ENCODE results near the gene STOX2.
"Not testable (repeated sequence)": the region's sequence is repeated elsewhere in the genome, so short reads cannot be mapped to it uniquely, and the experiment has no call there.

The STOX2 gene

DNA sequence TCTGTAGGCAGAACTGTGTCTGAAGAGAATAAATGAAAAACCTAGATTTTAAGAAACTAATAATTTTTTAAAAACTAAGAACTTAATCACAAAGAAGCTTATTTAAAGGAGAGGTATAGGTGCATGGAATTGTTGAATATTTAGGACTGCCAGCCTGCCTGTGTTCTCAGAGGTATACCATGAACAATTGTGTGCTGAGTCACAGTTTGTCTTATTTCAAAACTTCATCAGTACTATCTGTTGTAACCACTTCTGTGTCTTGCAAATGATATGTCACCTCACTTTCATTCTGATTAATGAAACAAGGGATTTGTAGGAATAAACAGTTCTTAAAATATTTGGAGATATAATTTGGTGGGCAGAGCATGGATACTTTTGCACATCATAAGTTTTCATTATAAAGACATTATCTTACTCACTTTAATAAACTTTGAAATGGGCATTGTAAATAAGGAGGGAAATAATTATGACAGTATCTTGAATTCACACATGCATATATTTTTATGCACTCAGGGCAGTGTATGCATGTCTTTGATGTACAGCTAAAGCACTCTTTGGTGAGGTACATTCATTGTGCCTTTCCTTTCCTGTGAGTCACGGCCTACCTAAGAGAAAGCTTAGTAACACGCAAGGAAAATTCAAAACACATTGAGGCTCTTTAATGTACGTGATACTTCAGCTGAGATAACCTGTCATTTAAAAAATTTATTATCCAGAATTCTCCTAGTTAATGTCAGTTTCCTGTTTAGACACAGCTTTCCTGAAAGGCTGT, 31.7 kb downstream of the STOX2 start:
- DNase-seq (ENCODE audit: low spot score), result no peak

DNA sequence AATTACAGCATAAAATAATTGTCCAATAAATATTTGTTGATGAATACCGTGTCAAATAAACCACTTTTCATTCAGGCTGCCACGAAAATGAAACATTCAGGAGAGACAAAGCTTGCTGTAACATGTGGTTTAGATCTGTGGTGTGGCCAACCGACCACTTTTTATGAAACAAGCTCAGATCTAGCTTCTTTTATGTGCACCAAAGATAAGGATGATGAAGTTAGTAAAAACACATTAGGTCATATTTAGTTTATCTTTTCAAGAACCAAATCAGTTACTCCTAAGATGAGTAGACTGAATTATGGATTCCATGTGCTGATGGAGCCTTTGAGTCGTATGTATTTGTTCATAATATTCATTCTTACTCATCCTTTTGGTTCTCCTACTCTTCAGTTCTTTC, 35.8 kb downstream of the STOX2 start:
- no peak for DNase-seq (ENCODE audit: low spot score)

DNA sequence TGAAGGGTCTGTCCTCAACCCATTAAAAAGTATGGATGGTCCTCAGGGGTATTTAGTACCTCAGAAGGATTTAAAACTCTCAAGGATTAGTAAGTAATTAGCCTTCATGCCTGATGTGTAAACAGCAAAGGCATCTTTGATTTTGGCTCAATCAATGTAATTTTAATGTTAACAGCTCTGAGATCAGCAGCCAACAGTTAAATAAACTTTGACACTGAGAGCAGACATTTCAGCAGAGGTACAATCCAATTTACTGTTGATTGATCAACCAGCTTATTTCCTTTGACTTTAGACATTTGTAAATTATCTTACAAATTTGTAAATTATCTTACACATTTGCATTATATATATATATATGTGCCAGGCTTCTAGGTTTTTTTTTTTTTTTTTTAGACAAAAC, 36.9 kb downstream of the STOX2 start:
- DNase-seq (ENCODE audit: low spot score), result no peak

DNA sequence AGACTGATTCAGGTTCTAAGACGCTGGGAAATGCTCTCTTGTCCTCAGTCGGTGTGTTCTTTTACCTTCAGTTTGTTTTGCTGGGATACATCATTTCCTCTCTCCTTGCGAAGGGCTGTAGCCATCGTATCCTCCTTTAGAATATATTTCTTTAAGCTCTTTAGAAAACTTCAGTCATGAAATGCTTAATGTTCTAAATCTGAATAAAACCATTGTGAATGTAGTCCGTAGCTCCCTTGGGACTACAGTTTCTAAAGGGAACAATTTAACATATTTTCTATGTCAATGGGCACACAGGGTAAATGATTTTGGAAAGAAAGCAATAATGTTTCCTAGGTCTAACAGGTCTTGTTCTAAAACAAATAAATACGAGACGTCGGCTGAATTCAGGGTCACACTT, 40.6 kb downstream of the STOX2 start:
- DNase-seq (ENCODE audit: low spot score), result no peak

DNA sequence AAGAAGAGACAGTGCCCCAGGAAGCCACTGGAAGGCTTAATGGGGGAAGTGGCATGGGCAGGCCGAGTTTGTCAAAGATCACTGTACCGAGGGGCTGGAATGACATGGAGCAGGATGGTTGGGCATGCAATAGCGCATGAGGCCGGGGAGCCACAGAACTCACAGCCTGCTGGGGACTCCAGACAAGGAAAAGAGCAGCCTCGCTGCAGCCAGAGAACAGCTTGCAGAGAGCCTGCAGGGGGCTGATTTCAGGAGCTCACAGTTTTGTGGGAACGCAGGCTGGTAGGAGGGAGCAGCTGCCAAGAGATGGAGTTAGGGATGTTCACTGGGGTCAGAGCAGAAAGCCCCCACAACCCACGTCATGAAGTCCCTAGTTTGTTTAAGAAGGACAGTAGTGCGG, 45.4 kb downstream of the STOX2 start:
- DNase-seq (ENCODE audit: low spot score), result no peak

DNA sequence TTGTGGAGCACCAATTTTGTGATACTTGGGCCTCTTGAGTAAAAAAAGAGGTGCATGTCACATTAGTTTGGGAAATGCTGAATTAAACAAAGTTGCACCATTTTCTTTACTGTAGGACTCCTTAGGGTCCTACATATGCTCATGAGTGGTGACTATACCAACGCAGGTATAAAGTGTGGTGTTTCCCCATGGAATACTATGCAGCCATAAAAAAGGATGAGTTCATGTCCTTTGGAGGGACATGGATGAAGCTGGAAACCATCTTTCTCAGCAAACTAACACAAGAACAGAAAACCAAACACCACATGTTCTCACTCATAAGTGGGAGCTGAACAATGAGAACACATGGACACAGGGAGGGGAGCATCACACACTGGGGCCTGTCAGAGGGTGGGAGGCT, 47.5 kb downstream of the STOX2 start:
- not testable (repeated sequence) for DNase-seq (ENCODE audit: low spot score)

DNA sequence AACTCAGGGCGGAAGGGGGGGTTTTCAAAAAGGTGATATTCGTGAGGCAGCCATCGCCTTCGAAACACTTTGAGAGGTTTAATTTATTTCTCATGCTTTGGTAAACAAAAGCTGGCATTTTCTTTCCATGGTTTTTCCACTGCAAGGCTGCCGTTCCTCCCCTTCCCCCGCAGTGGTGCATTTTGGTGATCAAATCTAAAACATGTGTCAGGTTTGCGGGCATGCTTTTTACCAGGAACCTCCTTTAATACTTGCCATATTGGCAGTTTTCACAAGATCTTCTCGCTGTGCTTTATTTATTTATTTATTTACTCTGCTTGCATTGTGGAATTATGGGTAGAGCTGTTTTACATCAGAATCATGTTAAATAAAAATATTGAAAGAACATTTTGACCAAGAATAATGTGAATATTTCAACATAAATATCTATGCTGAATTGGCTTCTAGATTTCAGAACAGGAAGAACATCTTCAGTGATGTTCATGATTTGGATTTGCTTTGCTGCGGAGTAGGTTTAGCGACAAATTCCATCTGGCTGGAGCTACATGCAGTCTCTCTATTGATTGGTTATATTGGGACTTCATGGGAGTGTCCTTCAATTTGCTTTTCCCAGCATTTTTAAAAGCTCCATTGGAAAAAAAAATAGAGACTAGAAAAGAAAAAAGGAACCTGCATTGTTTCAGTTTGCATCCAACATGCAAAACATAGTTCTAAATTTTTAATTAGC, 54.4 kb downstream of the STOX2 start:
- DNase-seq (ENCODE audit: low spot score), result no peak

DNA sequence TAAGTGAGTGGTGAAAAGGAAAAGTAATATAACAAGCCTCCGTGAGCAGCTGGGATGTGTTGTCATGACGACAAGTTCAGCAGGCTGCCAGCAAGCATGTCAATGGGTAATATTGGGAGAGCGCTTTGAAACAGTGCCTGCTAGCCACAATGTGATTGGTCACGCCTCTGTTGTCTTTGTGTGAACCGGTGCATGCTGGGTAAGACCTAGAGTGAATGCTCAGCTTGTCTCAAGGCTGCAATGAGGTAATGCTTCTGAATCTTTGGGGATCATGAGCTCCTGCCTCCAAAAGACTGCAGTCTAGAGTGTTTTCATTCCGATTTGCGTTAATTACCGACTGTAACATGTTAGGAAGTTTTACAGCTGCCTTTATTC, 54.9 kb downstream of the STOX2 start:
- peak; percentile 57 for DNase-seq (ENCODE audit: low spot score)

DNA sequence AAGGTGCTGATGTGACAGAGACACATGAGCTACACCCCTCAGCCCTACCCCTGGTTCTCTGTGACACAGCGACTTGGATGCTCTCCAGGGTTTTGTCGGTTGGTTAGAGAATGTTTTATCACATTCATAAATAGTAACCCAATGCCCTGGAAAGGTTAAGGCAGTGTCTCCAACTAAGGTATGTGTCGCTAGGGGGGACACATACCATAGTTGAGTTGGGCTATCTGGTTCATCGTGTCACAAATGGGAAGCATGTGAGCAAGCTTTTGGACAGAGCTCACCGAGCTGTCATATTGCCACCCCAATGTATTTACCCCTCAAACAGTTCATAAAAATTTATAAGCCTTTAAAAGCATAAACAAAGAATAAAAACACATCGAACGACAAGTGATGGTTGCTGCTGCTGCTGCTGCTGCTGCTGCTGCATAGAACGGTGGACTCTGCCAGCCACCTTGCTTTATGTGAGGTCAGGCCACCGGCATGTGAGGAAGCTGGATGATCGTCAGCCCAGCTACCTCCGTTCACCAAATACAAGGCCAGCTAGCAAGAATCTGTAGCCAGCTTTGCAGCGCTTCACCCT, 55.9 kb downstream of the STOX2 start:
- DNase-seq (ENCODE audit: low spot score), result no peak

DNA sequence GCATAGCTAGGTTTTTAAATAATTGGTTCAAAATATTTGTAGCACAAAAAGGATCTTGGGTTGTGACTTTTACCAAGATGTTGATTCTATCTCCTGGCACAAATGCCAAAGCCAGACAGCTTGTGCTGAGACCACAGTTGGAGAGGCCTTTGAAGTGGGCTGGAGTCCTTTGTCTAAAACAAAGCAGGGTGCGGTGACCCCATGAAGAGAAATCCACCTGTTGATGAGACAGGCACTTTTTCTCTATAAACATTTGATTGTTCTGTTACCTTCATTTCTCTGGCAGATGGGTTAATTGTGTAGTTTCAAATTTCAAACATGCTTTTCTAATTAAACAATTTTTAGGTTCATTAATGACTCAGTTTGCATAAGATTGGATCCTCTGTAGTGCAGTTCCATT, 56.7 kb downstream of the STOX2 start:
- no peak for DNase-seq (ENCODE audit: low spot score)

DNA sequence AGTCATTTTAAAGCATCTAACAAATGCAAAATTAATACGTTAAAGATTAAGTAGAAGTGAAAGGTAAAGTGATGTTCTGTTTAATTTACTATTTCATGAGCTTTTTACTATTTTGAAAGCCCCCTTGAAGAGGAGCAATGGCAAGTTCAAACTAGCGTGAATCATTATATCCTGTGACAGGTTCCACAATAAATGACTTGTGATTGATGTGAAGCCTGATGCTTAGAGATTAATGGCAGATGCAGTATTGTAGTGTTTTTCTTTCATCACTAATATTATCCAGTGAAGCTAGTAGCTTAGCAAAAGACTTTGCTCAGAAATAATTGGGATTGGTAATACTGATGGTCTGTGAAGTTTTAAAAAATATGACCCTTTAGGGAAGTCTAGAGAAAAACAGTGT, 57.3 kb downstream of the STOX2 start:
- no peak for DNase-seq (ENCODE audit: low spot score)

DNA sequence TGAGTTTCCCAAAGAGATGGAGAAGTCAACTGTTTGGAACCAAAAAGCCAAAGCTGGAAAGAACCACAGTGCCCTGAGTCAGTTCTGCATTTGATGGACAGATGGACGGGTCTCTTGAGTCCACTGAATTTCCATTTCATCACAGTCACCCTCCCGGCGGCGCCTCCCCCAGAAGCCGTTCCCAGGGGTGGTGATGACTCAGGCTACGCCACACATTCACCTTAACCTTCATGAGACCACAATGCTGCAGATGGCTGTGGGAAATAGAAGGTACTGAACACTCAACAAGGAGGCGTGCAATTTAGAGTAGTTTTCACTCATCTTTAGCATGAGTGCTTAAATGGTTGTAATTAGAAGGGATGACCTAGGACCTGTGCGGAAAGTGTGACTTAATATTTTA, 61.3 kb downstream of the STOX2 start:
- no peak for DNase-seq (ENCODE audit: low spot score)

DNA sequence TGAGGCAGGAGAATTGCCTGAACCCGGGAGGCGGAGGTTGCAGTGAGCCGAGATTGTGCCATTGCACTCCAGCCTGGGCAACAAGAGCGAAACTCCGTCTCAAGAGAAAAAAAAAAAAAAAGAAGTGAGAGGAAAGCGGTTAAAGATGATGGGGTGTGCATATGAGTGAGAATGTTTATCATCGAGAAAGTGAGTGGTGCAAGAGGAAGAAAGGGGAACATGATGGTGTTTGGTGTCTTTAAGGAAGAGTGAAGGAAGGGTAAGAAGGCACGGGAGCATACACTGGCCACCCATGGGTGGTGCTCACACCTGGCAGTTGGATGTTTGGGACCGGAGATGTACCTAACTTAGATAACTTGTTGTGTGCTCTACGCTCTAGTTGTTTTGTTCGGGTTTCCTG, 62.2 kb downstream of the STOX2 start:
- DNase-seq (ENCODE audit: low spot score), result no peak

DNA sequence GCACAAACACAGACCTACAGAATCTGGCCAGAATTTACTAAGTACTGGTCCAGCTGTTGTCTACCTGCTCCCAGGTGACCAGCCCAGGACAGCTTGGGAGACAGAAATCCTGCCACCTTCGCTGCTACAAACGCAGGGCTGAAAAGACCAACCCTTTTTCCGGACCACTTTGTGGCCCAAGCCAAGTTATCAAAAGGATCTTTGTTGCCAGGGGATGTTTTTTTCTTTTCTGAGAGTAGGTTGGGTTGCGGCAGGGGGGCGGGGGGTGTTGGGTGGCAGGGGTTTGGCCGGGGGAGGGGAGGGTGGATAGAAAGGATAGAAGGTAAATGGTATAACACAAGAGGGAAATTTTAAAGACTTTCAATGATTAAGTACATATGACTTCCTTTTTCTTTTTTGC, 63.4 kb downstream of the STOX2 start:
- DNase-seq (ENCODE audit: low spot score), result no peak

DNA sequence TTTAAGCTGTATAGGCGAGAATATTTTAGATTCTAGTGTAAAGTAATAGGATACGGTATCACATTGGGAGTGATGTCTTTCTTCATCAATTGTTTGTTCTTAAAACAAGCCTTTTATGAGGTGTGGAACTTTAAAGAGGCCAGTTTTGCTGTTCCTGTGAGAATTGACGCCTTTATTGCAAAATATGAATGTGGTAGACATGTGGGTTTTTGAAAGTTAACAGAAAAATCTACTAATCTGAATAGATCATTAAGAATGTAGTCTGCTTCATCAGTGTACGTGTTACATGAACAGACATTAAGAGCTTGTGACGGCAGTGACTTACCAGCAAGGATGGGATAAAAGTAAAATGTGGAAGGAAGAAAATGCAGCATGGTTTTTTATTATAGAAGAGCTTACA, 63.8 kb downstream of the STOX2 start:
- no peak for DNase-seq (ENCODE audit: low spot score)

DNA sequence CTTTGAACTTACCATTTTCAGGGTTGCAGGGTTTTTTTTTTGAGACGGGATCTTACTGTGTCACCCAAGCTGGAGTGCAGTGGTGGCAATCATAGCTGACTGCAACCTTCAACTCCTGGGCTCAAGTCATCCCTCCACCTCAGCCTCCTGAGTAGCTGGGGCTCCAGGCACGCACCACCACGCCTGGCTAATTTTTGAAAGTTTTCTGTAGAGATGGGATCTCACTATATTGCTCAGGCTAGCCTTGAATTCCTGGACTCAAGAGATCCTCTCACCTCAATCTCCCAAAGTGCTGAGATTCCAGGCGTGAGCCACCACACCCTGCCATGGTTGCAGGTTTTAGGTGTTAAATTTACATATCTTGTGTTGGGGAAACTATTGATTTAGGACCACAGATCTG, 64.5 kb downstream of the STOX2 start:
- no peak for DNase-seq (ENCODE audit: low spot score)

DNA sequence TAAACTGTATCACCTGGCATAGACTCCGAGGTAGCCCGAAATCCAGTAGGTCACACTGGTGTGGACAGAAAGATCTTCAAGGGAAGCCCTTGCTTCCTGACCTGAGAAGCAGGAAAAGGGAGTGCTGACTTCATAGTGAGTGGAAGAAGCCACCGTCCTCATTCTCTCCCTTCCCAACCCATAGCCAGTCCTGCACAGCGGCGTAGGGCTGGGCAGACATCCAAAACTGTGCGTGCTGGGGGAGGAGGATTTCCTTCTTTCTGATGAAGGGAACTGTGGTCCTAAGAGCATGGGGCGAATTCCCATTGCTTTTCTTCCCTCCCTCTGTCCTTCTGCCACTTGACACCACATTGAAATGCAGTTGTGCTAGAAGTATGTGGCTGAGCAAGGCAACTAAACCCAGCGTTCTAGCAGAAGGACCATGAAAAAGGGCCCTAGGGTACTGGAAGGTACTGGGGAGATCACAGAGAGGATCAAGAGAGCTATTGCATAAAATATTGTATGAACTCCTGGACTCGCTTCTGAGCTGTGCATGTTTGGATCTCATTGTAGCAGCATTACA, 66.9 kb downstream of the STOX2 start:
- no peak for DNase-seq (ENCODE audit: low spot score)

DNA sequence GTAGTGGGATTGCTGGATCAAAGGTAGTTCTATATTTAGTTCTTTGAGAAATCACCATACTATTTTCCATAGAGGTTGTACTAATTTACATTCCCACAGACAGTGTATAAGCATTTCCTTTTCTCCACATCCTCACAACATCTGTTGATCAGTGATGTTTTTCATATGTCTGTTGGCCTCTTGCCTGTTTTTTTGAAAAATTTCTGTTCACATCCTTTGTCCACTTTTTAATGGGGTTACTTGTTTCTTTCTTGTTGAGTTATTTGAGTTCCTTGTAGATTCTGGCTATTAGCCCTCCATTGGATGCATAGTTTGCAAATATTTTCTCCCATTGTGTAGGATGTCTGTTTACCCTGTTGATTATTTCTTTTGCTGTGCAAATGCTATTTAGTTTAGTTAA, 72.6 kb downstream of the STOX2 start:
- no peak for DNase-seq (ENCODE audit: low spot score)

DNA sequence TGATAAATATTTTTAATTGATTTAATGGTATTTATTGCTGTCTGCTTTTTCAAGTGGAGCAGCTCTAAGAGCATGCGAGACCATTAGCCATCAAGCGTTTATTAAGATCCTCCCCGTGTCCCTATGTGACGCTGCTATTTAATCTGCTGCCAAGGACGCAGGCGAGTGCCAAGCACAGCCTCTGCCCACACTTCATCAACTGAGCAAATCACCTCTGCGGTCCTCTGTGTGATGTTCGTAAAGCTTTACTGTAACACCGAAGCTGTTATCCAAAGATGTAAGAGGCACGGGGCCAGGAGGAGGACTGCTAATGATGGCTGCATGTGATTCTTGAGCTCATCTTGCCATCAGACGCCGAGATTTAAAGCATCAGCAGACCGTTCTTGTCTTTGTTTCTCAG, 79.5 kb downstream of the STOX2 start:
- no peak for DNase-seq (ENCODE audit: low spot score)

DNA sequence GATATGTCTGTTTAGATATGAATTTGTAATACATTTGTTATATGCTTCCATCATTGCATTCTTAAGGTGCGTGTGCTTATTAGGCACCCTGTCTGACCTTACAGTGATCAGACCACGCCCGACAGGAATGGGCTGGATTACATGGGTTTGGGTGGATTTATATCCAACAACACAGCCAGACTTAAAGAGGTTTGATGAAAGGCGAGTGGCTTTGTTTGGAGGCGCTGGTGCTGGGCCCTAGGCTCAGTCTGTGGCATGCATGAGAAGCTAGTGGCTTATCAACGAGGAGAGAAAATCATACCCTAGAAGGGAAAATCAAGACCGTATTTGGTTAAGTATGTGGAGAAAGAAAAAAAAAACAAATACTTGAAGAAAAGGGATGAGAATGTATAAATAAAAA, 80.7 kb downstream of the STOX2 start:
- no peak for DNase-seq (ENCODE audit: low spot score)

DNA sequence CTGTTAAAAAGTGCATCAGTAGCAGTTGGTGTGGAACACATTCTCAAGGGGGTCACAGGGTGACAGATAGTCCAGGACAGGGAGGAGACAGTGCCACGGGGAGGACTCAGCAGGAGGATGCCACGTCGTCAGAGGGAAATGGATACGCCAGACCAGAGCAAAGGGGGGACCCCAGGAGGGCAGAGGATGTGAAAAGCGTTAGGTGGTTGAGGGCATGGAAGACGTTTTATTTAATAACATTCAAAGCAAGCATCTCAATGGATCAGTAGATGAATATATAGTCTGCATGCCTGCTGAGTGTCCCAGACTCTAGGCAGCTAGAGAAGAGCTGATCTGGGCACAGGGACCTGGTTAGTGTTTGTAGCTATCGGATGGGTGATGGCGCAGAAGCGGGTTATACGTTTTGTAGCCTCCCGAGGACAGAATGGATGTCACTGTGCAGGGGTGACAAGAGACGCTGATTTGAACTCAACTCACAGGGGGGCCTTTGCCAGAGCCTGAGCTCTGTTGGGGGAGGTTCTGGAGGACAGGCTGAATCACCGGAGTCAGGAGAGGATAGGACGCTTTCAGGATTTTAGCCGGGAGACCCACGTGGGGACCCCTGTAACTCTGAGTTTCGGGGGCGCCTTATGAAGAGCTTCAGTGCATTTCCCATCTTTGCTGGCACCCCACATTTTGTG, 81.3 kb downstream of the STOX2 start:
- no peak for DNase-seq (ENCODE audit: low spot score)

All from AG08395 (cell line).